MM.1S (cell line): ENCODE data around the gene YIPF6.

ENCODE experiments used
- CTCF ChIP-seq: fragments of 300-600 bp; sonication (generic); IDR thresholded peaks from 2 replicates; pipeline ENCODE4 v1.5.1; 2016; ENCODE audit warnings: antibody characterized with exemption, low read length, mixed read lengths
- EZH2 ChIP-seq: fragments of 300-600 bp; sonication (generic); optimal IDR thresholded peaks from 2 replicates; pipeline ENCODE3; 2017; ENCODE audit warnings: low read depth, mild to moderate bottlenecking, antibody characterized with exemption, low read length, mixed read lengths
- EZH2phosphoT487 ChIP-seq: fragments of 300-600 bp; sonication (generic); IDR thresholded peaks from 2 replicates; pipeline ENCODE4 v1.6.1; 2018; ENCODE audit warnings: antibody characterized with exemption, low read length

- no peak for TF ChIP-seq CTCF
- no peak for TF ChIP-seq EZH2
- TF ChIP-seq EZH2phosphoT487, result no peak
Observed at GRCh38 chrX:68461093-68461492, 37.8 kb upstream of the YIPF6 start.
